ENCODE data around the gene ENTREP3. TPM values are rescaled to one million over a fixed set of nuclear protein-coding genes. Genes with fewer than 3 reads are reported as not detected.
"Not testable (repeated sequence)": the region's sequence is repeated elsewhere in the genome, so short reads cannot be mapped to it uniquely, and the experiment has no call there.

Gene ENTREP3
- total RNA-seq, 4 donors from 2014 or later, result 8.7 to 13.4 (median 11.9) TPM

GRCh38 chr1:155227261-155228095 is 27.8 kb downstream of the ENTREP3 start:
- ATAC-seq (ENCODE audit: low FRiP score), result peak; percentile 97
- no peak for TF ChIP-seq CTCF (IDR thresholded peaks at IDR 0.05)
- peak; percentile 96 for DNase-seq (ENCODE audit: low spot score)

- ATAC-seq (ENCODE audit: low FRiP score) (peak; percentile 39), DNase-seq (ENCODE audit: low spot score) (no peak)
Measured at GRCh38 chr1:155226910-155227260, 28.4 kb downstream of the ENTREP3 start.

DNA sequence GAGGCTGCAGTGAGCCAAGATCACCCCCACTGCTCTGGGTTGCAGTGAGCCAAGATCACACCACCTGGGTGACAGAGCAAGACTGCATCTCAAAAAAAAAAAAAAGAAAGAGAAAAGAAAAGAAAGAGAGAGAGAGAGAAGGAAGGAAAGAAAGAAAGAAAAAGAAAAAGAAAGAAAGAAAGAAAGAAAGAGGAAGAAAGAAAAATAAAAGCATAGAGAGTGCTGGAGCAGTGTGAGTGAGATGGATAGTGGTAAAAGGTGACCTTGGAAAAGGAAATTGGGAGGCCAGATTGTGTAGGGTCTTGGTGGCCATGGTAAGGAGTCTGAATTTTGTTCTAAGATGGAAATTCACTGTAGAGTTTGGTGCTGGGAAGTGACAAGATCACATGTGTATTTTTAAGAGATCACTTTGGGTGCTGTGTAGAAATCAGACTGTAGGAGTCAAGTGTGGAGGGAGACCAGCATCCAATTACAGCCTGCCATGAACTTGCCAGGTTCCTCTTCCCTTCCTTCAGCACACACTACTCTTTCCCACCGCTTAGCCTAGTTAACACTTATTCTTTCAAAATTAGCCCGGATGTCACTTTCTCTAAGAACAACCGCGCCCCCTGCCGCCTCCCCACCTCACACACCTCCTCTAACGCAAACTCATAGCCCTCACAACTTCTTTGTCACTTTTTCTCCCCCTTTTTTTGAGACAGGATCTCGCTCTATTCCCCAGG is 28.9 kb downstream of the ENTREP3 start:
- DNase-seq (ENCODE audit: low spot score), result peak; percentile 64
- peak; percentile 34 for ATAC-seq (ENCODE audit: low FRiP score)
- no peak for TF ChIP-seq CTCF (IDR thresholded peaks at IDR 0.05)

More at GRCh38 chr1:155226910-155227260, 28.4 kb downstream of the ENTREP3 start:
- TF ChIP-seq CTCF (IDR thresholded peaks at IDR 0.05), result peak in 1 of 3 donors; percentile 1

DNA sequence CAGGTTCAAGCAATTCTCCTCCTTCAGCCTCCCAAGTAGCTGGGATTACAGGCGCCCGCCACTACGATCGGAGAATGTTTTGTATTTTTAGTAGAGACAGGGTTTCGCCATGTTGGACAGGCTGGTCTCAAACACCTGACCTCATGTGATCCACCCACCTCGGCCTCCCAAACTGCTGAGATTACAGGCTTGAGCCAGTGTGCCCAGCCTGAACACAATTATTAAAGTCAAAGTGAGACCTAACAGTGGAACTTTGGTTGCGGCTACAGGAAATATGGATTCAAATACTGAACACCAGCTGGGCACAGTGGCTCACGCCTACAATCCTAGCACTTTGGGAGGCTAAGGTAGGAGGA is 29.9 kb downstream of the ENTREP3 start:
- not testable (repeated sequence) for ATAC-seq (ENCODE audit: low FRiP score); DNase-seq (ENCODE audit: low spot score)

- ATAC-seq (ENCODE audit: low FRiP score) (no peak), DNase-seq (ENCODE audit: low spot score) (no peak)
- no peak for TF ChIP-seq CTCF (IDR thresholded peaks at IDR 0.05)
Measured at GRCh38 chr1:155223047-155223446, 32.2 kb downstream of the ENTREP3 start.

- ATAC-seq (ENCODE audit: low FRiP score); DNase-seq (ENCODE audit: low spot score): not testable (repeated sequence)
Measured at GRCh38 chr1:155220211-155220965, 34.9 kb downstream of the ENTREP3 start.

DNA sequence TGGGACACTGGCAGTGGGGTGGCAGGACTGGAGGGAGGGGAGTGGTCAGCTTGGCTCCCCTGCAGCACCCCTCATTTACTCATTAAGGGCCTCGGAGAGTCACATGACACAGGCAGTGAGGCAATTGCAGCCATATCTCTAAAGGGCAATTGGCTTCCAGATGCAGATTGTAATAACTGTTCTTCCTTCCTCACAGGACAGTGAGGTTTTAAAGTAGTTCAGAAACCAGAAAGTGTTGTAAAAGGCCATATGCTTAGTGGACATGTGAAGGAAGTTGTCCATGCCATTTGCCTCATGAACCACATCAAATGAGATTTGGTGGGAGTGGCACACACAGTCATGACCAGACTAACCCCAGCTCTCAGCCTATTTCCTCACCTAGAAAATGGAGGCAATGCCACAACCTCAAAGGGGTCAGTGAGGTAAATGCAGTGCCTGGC is 35.7 kb downstream of the ENTREP3 start:
- ATAC-seq (ENCODE audit: low FRiP score) (peak; percentile 42), DNase-seq (ENCODE audit: low spot score) (no peak)
- no peak for TF ChIP-seq CTCF (IDR thresholded peaks at IDR 0.05)

All from omental fat pad (tissue), 4 donors.